HG03025 (cell line): ENCODE data around the gene INSIG2.

Experiments
- ATAC-seq: cut with Tn5 transposase; IDR thresholded peaks from one replicate; pipeline ENCODE4 v1.9.1; 2021; ENCODE audit warnings: mild to moderate bottlenecking, moderate library complexity; ENCODE audit not compliant: unreplicated experiment, low FRiP score

The INSIG2 gene

DNA sequence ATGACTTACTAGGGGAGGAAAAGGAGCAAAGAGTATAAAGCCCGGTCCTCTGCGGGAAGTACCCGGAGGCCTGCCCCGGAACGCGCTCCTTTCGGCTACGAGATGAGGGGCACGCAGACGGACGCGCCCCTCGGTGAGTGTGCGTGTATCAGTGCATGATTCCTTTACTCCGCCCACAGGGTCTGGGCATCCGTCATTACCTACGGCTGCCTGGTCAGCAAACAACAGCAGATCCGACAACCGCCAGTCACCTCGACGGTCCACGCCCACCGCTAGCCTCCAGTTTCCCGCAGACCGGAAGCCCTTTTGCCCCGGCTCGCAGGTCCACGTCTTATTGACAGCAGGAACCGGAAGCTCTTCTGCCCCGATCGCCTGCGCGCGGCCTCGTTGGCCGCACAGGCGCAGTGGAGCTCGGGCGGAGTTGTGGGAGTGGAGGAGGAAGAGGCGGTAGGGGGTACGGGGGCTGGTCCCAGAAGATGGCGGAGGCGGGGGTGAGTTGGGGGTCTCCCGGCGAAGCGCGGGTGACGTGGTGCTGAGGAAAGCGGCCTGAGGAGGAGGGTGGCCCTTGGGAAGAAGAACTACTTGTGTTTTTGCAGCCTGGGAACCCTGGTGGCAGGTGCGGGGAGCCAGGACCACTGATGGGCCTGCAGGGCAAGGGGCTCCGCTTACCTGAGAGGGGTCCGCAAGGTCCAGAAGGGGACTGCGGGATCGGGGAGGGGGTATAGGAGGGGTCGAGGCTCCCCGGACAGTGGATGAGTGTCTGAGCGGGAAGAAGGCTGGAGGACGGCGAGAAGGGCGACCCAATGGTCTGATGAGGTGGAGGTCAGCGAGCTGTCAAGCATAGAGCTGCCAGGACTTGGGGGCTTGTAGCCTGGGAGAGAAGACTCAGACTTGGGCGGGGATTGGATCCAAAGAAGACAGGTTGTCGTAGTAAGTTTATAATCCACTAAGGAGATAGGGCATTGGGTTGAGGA, at the start of gene INSIG2:
Gene INSIG2 (plus strand): TSS at position 421 of the 974 bp plus-strand sequence. CDS start 8,086 bp downstream, outside the sequence.
- ATAC-seq, result peak; percentile 95

DNA sequence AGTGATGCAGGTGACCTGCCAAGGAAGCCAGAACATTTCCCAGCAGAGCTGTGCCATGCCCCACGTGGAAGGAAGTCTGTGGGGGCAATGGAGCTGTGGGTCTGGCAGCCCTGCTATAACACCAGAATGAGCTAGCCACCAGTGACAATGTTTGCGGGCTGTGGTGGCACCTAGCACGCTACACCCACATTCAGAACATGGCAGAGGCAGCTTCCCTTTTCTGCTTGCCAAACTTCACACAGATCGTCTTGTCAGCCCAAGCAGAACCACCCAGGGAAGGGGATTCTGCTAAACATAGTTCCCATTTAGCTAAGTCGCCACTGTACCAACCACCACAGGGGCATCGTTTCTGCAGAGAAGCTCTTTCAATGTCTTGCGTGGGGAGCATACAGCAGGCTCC, 47.4 kb upstream of the INSIG2 start:
- ATAC-seq, result no peak

DNA sequence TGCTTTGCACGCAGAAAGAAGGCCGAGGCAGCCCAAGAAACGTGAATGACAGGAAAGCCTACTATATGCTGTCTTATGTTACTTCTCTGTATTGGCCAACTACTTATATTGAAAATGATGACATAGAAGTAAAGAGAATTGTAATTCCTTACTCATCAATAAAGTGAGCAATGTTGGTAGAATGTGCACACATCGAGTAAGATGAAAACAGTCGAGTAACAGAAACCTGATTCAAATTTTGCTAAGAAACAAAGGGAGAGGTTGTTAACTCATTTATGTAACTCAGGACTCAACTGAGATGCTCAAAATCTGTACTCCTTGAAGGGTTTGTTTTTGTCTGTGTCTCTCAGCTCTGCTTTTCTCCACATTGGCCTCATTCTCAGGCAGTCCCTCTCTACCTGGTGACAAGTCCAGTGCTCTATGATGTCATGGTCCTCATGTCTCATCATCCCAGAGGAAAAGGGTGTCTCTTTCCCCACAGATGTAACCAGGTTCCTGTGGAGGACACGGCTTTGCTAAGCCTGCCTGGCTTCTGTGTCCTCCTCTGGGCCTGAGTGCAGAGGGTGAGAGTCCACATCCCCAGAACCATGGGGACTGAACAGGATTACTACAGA, 44.1 kb upstream of the INSIG2 start:
- ATAC-seq, result no peak

DNA sequence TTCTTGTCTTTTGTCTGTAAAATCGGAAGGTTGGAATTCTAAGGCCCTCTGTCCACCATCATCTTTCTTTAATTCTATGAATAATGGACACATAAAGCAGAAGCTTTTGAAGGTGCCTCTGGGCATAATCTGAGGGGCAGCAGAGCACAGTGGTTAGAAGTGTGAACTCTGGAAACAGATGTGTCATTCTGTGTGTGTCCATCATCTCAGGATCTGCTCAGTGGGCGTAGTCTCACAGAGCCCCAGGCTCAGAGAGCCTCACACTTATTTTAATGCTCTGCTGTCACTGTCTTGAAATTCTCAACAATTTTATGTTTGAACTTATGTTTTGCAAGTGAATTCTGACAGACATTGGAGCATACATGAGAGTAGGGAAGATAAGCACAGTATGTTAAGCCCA, 43.4 kb upstream of the INSIG2 start:
- no peak for ATAC-seq

DNA sequence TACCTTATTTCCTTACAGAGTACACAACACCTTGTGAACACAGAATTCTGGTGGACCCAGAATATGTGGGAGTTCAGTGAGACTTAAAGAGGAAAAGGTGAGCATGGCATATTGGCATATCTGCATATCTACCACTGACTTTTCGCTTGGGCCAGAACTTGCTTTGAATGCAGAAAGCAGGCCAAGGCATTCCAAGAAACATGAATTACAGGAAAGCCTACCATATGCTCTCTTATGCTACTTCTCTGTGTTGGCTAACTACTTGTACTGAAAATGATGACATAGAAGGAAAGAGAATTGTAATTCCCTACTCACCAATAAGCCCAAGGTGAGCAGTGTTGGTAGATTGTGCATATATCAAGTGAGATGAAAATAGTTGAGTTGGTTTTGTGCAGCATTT, 43.0 kb upstream of the INSIG2 start:
- ATAC-seq, result no peak

DNA sequence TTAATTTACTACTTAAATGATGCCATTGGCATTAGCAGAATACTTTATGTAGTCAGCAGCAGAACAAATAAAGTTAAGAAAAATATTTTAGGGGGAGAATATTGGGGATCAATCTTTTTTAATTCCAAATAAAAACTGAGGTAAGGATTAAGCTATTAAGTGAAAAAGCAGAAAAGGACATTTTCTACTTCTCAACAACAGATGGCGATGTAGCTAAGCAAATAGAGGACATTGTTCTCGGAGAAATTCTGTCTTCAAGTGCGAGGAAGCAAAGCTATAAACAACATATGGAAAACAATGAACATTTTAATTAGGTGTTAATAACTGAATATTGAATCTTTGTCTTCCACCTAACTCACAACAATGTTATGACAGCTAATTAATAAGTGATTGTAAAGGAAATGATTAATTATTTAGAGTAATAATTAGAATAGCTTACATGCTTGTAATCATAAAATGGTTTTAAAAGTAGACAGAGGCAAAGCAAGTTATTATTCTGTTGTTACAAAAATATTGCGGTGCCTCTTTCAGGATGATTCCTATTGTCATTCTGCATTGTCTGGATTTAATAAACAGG, 41.5 kb upstream of the INSIG2 start:
- ATAC-seq, result no peak

DNA sequence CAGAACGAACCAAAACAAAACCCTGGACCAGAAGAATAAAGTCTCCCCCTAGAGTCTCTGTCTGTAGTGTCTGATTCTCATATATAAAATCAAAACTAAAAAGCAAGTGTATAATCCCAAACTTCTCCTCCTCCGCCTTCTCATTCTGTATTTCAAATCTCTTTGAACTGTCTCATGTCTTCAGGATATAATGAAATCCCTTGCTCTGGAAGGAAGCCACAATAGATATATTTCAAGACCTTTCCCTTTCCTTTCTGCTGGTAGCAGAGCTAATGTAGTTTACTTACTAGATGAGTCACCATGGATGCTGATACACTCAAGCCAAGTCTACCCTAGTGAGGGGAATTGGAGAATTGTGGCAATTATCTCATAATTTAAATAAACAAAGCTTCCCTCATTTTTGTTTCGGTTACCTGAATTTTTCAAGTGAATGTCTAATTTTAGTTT, 40.9 kb upstream of the INSIG2 start:
- ATAC-seq, result no peak

DNA sequence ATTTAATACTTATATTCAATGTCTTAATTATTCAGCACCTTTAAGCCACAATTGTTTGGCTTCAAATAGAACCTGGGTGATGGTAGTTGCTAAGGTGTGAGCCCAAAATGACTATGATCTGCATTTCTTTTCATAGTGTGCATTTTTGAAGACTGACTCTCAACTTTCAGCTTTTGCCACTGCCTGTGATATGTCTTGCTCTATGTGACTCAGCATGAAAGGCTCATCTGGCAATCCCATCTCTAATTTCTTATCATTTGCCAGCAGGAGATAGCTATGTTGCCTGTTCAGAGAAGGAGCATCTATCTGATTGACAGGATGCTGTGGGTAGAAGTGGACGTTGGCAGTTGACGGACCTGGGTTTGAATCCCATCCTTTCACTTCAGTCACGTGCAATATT, 39.9 kb upstream of the INSIG2 start:
- ATAC-seq, result no peak

DNA sequence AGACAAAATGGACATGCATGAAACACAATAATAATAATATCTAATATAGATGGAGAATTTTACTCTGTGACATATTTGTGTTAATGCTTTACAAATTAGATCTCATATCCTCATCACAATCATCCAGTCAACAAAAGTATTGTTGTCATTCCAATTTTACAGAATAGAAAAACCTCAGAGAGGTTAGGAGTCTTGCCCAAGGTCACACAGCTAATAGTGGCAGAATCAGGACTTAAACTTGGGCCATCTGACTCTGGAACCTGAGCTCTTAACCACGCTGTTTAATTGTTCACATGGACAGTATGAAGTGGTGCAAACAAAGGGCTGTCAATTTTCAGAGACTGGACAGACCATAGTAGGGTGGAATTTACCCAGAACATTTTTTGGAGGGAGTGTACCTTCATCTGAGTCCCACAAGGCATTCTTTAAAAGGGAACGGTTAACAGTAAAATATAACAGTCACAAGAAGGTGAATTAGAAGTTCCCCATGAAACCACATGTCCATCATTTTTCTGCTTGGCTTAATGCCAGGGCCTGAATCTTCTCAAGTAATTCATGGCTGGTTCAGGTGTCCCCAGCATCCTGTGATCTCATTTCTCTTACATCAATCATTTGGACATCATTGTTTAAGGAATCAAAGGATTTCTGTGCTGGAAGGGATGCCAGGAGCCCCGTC, 39.0 kb upstream of the INSIG2 start:
- no peak for ATAC-seq

DNA sequence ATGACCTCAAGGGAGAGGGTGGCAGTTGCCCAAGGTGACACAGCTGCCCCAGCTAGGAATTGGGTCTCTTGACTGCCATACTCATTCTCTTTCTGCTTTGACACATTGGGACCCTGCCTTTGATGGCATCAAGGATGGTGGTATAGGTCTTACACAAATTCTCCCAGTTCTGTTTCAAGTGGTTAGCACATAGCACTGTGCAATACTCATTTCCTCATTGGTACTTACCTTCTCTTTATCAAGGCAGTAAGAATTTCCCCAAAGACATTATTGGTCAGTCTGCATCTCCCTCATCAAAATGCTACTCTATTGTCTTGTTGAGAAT, 38.5 kb upstream of the INSIG2 start:
- ATAC-seq, result no peak

DNA sequence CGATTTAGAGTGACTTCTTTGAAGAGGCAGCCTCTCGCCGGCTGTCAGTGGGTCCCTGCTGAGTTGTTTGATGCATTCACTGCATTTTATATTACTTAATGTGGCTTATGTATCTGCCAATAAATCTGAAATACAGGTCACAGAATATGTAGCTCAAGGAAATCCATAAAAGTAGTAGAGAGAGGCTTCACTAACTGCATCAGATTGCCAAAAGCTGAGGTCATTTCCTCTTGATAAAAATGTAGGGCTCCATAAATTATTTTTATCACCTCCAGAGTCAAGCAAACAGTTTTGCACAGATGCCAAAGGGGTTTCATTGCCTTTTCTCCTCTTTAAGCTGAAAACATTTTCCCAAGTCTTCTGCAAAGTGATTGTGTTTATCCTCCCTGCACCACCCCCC, 37.9 kb upstream of the INSIG2 start:
- ATAC-seq, result no peak

DNA sequence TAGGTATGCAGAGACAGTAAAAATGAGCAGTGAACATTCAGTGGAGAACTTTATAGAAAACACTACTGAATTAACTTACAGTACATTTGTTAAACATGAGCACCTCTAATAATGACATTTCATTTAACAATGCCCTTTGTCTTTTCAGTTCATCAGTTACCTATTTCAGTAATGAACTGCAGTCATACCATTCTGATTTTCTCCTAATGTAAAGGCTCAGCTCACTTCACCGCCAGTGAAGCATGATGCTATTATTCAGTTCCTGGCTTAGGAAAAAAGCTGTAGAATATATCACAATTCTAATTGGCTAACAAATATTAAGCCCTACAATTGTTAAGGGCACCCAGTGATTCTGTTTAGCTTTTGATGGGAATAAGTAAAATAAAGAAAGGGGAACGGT, 37.3 kb upstream of the INSIG2 start:
- no peak for ATAC-seq

DNA sequence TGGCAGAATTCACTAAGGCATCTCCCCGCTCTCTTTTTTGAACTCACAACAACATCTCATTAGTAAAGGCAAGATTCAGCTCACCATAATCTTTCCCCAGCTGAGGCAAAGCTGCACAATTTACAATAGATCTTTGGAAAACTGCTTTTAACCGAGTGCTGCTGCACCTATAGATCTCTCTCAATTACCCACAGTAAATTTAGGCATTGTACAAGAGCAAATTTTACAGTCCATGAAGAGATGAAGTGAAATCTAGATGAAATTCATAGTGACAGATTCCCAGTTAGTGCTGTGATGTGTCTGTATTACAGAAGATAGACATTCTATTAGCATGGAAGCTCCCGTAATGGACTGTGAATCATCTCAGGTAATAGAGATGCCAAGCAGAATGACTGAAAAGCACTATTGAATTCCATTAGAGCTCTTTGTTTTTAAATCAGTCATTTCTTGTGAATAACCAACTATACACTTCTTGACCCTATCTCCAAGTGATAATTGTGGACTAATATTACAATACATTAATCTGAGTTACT, 36.4 kb upstream of the INSIG2 start:
- ATAC-seq, result no peak

DNA sequence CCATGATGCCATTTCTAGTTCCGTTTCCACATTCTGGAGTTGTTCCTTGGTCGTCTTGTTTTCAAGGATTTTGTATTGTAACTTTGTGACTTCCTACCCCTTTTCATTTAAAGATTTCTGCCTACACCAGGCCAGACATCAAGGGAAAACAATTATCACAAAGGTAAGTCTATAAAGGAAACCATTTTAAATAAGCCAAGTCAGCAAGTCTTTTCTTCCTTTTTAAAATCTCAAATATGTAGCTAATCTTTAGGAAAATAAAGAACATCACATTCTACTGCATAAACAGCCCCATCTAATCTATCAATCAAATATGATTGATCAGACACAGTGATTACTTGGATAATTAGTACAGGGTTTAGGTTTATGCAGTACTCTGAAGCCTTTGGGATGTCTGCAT, 35.8 kb upstream of the INSIG2 start:
- ATAC-seq, result no peak

DNA sequence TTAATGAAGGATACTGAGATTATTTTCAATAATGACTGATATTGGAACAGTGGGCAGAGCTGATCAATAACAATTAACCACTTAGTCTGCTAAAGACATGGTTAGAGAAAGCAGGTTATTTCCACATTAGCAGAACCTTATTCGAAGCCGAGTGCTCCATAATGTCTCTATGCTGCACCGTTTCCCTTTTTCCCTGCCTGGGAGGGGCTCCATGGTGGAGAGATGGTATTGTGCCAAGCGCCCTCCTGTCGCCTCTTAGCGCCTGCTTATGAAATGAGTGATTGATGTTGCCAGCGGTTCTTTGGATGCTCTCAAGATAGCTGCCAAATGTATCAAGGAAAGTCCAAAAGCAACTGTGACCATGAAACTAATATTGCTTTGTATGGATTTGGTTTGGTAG, 34.6 kb upstream of the INSIG2 start:
- ATAC-seq, result no peak

DNA sequence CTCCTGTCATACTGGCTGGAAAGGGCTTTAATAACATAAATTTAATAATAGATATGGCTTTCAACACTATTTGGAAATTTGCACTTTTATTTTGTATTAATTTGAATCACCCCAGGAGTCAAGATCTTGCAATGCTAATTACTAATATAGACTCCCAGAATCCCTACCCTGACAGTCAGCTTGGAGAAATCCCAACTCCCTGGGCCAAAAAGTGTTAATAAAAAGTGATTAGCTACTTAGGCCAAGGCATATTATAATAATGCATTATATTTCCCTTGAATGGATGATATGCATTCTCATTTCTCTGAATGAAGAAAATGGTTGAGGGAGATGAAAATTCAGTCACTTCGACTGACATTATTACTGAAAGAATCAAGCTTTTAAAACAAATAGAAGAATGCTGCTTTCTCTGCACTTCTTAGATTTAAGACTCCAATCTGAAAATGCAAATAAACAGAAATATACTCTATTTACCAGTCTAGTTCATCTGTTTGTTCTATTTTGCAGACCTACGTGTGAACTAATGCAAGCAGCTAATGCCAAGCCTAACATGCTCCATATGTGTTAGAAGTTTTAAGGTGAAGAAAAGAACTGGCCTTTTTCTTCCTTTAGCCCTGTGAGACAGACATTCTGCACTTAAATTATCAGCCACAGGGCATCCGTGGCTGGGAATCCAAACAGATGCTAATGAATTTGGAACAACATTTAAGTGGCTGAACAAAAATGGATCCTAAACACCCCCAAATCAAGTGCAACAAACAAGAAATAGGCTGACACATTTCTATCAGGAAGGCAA, 33.9 kb upstream of the INSIG2 start:
- no peak for ATAC-seq

DNA sequence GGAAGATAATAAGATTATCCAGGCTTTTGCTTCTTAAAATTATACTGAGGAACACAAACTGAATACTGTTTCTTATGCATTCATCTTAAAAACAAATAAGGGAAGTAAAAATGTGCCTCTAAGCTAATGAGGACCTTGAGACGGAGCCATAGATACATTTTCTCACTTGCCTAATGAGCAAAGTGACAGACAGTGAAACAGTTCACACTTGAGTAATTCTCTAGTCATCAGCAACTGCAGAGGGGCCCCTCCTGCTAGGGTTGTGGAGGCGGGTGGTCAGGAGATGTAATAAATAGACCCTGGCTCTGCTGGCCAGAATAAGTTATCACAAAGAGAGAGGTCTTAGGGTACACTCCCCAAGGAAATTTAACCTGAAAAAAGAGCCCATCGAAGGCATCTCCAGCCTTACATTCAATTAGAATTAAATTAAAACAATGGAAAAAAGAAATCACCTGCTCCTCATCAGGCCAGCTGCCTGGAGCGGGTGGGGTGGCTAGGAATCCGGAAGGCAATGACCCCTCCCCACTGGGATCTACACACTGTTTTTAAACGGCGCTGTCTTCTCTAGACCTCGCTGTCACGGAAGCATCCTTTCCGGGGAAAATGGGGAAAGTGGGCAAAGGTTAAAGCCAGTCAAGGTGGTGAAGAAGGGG, 32.6 kb upstream of the INSIG2 start:
- ATAC-seq, result peak; percentile 73

DNA sequence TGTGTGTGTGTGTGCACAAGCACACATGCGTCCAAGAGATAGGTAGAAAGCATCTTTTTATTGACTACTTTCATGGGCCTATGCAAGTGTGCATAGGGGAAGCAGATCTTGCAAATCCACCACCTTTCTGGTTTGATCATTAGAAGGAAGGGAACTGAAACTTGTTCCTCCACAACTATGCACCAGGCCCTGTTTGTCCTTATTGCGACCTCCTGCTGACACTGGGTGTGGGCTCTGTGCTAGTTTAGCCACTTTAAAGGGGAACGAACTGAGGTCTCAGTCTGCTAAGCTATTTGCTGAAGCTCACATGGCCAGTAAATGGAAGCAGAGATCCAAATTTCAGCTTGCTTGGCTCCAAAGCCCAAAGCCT, 32.1 kb upstream of the INSIG2 start:
- peak; percentile 95 for ATAC-seq

DNA sequence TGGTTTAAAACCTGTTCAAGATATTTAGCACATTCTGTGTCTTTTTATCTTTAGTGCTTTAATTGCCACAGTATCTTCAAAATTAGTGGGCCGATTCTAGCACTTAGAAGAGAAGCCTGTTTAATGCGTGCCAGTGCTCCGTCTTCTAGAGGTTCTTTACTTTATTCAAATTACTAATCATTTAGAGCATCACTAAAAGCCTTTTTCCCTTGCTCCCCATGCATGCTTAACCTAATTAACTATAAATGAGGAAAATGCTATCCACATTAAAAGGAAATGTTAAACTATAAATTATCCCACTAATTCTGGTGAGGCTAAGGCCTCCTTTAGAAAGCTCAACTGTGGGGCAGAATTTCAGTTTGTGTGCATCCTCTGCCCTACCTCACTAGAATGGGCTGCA, 31.5 kb upstream of the INSIG2 start:
- ATAC-seq, result no peak

DNA sequence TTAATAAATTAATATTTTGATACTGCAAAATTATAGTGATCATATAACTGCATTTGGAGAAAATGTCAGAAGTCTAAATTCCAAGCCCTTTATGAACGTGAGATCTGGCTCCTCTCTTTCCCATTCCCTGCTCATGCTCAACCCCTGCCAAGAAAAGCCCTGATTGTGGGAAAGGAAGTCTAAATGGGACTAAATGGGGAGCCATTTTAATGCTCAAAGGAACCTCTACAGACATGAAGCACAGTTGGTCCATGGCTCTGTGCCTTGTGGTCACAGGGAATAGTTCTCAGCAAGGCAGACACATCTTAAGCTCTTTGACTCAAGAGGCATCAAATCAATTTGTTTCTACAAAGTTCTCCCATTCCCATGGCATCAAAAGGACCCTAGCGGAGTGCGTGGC, 29.3 kb upstream of the INSIG2 start:
- no peak for ATAC-seq
